GM18858 (cell line): Measurements from ENCODE around the gene FSHR.

Experiments used
- ATAC-seq: cut with Tn5 transposase; IDR thresholded peaks from one replicate; pipeline ENCODE4 v1.9.1; 2021; ENCODE audit not compliant: unreplicated experiment

FSHR gene

DNA sequence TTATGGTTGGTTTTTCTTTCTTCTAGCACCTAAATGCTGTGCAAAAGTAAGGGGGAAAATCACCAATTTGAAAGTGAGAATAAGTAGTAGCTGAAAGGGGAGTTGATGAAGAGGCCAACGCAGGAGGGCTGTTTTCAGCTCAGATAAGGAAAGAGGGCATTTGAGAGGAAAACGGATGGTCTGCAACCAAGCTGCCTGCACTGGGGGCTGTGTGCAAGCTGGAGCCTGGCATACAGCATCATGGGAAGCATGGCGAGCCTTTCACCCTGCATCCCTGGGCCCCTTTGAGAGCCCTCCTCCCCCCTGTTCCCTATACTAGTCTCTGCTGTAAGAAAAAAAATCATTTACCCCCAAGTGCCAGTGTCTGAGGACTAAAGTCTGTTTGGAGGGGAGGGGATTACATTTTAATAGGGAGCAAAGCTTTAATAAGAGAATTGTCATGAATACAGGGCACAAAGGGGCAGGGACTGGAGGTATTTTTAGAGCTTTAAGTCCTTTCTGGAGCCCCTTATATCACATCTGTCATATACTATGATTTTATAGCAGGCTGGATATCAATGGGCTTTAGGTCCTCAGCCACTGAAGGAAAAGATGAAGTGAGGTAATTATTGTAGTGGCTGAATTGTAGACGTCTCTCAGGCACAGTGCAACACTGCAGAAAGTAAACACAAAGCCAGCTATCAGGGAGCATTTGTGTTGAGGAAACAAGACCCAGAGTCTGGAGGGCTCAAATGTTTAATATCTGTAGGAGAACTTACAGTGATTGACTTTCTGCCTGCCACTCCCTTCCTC, 120.7 kb downstream of the FSHR start:
- no peak for ATAC-seq

DNA sequence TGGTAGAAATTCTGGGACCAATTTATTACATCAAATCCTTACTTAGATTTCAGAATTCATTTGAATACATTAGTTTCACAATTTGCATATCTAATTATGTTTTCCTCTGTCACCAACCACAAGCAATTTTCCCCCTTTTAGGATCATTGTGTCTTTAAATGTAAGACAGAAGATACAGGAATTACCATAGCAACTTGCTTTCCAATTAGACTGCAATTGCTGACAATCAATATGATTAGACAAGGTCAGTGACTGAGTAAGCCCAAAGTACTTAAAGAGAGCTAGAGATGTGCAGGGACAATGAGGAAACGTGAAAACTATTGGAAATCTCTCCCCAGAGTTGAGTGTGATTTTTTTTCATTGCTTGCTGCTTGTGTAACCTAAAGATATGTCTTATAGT, 121.4 kb downstream of the FSHR start:
- no peak for ATAC-seq

DNA sequence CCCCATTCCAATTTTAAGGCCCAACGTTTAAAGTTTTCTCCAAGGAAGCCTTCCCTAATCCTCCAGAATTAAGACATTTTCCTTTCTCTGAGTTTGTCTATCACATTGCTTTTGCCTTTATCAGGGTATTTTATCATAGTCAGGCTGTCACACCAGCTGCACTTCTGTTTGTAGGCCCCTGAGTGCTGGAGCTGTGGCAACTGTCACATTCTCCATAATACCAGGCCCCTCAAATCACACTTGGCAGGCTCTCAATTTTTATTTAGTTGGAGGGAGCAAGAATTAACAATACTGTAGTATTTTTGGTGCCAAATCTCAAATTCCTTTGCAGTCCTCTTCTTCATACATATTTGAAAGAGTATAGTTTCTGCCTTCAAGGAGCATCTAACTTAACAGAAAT, 122.2 kb downstream of the FSHR start:
- ATAC-seq = no peak

DNA sequence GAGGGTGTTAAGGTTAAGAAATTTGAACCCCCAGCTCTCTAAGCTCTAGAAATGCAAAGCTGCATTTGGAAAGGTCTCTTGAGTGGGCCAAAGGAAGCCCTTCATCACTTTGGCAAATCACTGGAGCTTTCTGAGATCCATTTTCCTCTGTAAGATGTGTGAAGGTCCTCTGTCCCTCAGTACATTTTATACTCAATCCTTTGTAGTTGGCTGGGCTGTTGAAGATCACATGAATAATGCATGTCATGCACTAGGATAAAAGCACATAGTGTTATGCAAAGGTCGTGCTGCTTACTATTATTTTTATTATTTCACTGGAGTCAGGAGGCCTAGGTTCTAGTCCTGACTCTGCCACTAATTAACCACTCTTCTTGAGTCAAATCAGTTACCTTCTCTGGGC, 124.9 kb downstream of the FSHR start:
- no peak for ATAC-seq

DNA sequence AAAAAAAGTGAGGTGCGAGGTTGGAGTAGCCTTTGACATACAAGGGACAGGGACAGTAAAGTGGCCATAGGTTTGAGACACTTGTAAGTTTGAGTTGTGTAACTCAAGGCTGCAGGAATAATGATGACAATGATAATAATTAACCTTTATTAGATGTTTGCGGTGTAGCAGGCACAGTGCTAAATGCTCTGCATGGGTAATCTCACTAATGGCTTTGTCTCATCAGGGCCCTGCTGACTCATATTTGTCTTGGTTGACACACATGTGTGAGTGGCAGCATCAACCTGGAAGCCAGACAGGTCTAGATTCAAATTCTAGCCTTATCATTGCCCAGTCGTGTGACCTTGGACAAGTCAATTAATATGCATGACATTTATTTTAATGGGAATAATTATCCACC, 126.2 kb downstream of the FSHR start:
- peak; percentile 100 for ATAC-seq

DNA sequence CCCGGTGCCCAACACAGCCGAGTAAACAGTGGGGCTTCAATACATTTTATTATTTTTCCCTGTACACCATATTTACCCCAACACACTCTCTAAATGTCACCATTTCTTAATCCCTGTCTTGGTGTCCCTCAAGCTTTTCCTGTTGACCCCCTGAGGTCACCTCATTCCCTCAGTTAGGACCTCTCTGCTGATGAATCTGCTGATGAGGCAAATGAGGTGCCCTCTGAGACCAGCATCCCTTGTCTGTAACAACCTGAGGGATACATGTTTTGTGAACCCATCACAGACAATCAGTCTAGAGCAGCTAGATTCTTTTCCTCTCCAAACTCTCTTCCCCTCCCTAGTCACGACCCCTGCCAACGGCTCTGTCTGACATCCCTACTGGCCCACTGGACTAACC, 127.6 kb downstream of the FSHR start:
- no peak for ATAC-seq

DNA sequence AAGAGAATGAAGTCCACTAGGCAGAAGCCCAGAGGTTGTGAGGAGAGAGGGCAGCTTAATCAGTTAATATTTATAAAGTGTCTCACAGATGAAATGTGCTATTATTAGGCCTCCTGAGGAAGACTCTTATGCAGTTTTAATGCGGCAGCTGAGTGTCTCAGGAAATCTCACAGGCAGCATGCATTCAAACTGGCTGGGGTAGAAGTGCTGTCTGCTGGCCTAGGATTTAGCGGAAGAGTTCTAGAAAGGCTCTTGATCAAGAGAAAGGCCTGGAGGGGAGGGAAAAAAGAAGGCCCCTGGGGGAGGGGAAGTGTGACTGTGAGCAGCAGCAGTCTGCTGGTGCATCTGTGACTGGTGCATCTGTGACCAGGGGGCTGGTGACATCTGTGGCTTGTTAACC, 133.0 kb downstream of the FSHR start:
- ATAC-seq = no peak

DNA sequence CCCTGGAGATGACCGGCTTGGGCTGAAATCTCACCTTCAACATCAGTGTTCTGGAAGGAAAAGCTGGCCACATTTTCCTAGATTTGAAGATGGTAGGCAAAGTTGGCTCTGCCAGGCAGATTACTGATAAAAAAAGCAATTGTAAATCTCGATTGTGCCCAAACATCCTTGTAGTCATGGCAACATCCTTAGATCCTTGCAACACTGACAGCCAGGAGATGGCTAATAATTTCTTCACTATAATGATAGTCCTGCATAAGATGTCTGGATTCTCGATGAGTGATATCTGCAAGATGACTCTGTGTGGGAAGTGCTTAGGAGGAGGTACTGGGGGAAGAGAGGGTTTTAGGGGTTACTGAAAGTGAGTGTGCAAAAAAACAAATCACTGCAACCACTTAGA, 149.1 kb downstream of the FSHR start:
- no peak for ATAC-seq

DNA sequence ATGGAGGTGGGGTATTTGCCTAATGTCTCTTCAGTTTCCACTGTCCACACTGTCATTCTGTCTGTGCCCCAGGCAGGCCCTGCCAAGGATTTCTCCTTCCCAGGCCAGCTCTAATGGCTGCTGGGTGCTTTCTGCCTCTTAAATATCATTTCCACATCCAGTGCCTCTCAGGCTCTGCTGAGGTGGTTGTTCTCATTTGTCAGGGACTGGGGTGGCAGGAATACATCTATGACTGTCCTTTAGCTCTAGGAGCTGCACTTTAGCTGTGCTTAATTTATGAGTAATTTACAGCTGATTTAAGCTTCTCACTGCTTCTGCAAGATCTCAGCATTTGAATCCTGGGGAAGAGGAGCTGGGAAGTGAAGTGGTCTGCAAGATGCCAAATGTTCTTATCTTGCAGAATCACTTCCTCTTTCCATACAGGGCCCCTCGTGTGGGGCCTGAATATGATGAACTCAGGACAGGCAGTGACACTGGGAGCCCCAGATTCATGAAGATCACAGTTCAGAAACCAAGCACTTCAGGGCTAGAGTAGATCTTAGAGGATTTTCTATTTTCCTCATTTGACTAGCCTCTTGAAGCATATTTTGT, 150.2 kb downstream of the FSHR start:
- ATAC-seq = peak; percentile 77

DNA sequence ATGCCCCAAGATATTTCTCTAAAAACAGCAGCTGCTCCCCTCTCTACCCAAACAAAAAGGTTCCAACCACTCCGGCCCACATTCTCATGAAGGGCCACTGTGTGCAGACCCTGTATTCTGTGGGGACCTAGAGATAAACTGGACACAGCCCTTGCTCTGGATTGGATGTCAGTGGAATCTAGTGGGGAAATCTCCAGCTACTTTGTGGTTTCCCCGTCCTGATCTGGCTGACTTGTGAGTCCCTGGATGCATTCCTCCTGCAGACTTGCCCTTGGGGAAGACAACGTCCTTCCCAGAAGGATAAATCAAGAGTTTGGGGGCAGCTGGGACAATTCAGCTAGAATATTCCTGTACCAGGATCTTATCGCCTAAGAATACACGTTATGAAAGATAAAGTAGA, 151.1 kb downstream of the FSHR start:
- ATAC-seq = no peak

DNA sequence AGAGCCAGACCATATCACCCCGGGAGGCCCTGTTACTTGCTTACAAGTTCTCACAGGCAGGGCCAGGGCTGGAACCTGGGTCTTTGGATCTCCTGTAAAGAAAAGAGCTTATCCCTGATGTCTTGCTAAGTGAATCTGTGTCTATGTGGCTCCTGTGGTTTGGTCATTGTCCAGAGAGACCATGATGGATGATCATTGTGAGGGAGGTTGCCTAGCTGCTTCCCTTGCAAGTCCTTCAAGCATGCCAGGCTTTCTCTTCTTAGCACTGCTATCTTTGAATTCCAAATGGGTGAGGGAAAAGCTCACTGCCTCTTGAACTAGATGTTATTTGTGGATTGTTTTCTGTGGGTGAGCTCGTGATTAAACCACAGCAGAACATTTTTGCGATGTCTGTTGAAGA, 151.6 kb downstream of the FSHR start:
- ATAC-seq = no peak

DNA sequence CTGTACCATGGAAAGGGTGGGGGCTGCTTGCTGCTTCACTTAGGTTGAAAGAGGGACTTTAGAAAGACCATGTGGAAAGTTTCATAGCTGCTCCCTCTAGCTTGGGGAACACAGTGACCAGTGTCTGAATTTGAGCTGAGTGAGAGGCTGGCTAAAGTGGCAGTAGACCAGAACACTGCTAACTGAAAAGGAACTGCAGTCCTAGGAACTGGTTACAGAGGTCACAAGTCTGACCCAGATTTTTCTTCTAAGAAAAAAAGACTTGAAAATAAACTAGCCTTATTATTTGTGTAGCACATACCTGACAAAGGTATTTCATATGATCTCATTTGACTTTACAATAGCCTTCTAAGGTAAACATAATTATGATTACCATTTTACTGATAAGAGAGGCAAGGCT, 153.6 kb downstream of the FSHR start:
- ATAC-seq = no peak

DNA sequence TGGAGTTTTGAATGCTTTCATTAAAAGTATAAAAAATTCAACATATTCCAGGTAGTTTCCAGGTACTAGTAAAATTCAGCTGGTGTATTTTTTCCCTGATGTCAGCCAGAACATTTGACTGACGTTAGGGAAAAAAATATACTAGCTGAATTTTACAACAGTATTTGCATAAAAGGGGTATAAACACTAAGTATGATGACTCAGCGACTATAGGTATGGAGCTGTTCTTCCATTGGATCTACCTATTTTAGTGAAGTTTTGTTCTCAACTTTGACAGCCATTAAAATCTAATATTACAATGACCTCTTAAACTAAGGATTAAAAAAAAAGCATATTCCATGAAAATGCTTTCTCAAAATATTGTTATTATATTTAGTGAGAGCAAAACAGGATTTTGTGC, 155.9 kb downstream of the FSHR start:
- ATAC-seq = no peak

DNA sequence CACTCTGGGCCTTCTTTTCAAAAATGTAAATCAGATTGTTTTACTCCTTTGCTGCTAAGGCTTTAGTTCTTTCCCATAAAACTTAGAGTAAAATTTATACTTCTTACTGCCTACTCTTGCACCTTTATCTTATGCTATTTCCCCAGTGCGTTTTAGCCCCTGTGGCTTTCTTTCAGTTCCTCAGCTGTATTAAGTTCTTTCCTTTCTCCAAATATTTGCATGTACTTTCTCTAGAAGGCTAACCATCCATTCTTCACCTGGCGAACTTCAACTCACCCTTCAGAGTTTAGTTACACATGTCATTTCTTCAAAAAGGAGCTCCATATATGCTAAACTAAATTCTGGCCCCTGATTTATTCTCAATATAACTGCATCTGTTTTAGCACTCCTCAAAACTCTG, 160.7 kb downstream of the FSHR start:
- ATAC-seq = peak; percentile 43

DNA sequence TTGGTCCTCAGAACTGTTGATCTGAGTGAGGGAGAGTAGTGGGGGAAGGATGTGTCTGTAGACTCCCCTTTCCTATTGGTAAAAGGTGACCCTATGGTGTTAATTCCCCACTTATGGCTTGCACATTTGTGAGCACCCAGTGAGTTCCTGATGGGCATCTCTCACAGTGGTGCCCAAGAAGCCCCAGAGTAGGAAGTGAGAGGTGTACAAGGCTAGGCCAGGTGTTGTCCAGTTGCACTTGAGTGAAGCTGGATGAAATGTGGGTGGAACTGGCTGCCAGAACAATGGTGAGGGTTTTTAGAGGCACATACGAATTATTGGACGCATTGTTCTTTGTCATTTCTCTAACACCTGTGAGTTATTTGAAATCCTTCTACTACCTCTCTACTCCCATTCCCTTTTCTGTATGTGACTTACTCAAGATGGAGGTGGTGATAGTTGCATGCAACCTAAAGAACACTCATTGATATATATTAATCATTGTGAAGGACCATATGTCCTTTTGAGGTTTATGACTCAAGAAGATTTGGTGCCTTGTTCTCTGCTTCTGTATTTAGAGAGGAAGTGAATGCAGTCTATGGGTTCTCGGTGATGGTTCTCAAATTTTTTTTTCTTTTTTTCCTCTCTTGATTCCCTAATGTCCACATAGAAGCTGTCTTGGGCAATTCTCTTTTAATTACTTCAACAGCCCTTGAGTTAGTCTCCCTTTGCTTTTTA, 162.7 kb downstream of the FSHR start:
- peak; percentile 55 for ATAC-seq

DNA sequence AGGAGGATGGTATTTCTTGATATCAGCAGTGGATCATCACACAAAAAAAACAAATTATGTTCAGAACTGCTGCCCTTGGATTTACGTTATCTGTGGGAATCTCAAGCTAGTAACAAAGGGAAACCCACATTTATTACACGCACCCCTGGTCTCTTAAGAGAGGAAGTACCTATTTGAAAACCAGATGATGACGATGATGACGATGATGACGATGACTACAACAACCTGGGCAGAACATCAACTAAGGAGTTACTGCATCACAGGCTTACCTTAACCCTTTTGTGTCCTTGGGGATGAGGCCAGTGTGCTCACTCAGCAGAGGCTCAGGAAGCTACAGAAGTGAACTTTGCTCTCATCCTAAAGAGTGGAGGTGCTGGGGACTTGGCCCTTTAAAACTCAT, 169.4 kb downstream of the FSHR start:
- ATAC-seq = peak; percentile 7

DNA sequence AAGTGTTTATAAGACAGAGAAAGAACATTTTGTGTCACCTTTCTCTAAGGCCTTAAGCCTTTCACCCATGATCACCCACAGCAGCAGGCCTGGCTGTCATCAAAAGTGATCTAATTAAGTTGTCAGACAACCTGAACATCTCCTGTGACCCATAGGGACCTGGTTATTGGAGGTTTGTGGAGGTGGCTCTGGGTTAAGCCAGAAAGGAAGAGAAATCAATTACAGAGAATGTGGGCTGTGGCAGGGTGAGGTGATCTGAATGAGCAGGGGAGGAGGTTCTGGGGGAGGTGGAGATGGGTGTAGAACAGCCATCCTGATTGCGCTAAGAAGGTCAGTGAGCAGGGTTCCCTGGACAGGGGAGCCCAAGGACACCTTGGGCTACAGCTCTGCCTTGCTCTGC, 170.8 kb downstream of the FSHR start:
- no peak for ATAC-seq

DNA sequence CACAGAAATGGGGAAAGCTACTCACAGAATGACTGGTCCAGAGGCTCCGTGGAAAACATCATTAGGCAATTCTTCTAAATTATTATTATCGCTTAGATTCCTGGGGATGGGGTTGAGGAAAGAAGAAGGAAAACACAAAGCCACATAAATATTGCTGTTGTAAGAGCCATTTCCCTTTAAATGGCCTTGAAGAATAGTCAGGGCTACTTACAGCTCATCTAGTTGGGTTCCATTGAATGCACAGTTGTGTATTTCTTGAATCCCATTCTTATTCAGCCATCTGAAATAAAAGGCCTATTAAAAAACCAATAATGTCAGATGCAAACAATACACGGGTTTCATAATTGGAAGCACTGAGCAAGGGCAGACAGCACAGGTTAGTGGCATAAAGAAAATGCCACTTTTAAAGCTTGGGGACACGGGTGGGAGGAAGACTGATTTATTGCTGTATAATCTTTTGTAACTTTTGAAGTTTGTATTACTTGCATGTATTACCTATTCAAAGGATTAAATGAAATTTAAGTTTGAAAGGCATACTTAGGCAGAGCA, 171.4 kb downstream of the FSHR start:
- no peak for ATAC-seq

DNA sequence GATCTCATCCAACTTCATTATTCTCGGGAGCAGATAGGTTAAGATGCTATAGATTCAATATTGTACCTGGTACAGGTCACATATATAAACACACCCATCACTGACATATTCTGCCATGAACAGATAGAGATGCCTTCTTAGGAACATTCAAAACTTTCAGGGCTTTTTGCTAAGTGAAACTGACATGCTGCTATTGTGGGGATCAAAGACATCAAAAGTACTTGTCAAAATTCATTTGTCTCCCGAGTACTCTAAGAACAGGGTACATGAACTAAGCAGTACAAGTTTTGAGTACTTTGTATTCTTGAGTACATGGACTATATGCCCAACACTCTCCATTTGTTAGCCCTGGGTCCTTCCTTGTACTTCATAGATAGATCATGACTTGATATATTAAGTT, 173.5 kb downstream of the FSHR start:
- ATAC-seq = no peak

DNA sequence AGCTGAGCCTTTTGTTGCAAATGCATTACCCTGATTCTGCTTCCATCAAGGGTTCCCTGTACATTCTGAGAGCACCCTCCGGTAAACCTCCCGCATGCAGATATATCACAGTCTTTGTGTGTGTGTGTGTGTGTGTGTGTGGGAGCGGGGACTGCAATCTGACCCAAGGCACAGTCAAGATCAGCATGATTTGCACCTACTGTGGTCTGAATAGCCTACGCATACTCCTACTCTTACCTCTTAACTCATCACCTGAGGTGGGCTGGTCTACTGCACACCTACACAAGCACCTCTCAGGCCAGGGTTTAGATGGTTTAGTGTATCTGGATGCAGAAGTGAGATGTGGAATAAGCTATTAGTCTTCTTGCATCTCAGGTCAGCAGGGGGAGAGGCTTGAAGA, 174.6 kb downstream of the FSHR start:
- no peak for ATAC-seq

DNA sequence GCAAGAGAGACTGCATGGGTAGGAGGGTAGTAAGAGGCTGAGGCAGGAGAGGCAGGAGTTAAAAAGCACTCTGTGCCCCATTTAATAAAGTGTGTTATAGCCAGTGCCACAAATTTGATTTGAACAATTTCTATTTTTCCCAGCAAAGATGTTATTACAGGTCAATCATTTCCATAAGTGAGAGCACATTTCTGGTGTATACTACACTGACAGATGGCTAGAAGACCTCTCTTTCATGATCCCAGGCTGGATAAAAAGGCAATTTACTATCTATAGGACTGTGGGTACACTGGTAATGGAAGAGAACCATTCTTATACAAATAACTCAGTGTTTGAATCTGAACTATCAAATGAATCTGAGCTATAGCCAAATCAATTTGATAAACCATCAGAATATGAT, 176.2 kb downstream of the FSHR start:
- no peak for ATAC-seq

DNA sequence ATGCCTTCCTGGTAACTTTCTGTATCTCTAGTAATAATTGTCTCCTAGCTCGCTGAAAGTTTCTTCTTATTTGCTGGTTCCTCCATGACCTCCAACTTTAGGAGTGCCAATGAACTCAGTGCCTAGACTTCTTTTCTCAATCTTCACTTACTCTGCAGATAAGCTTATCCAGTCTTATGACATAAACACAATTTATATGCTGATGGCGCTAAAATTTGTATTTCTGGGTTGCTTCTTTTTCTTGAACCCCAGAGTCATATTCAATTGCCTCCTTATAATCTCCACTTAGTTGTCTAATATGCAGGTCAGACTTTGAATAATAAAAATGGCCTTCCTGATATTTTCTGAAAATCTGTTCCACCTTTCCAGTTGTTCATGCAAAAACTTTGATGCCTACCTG, 182.5 kb downstream of the FSHR start:
- ATAC-seq = no peak
